ENCODE measurements around the gene LRRC3. TPM values are rescaled to one million over a fixed set of nuclear protein-coding genes. Genes with fewer than 3 reads are reported as not detected.
A peak's percentile ranks its signal among the peaks of the same experiment; 100 is the strongest.

LRRC3 gene
- total and polyA plus RNA-seq, 4 donors = 0.63 to 5.3 (median 1.5) TPM

DNA sequence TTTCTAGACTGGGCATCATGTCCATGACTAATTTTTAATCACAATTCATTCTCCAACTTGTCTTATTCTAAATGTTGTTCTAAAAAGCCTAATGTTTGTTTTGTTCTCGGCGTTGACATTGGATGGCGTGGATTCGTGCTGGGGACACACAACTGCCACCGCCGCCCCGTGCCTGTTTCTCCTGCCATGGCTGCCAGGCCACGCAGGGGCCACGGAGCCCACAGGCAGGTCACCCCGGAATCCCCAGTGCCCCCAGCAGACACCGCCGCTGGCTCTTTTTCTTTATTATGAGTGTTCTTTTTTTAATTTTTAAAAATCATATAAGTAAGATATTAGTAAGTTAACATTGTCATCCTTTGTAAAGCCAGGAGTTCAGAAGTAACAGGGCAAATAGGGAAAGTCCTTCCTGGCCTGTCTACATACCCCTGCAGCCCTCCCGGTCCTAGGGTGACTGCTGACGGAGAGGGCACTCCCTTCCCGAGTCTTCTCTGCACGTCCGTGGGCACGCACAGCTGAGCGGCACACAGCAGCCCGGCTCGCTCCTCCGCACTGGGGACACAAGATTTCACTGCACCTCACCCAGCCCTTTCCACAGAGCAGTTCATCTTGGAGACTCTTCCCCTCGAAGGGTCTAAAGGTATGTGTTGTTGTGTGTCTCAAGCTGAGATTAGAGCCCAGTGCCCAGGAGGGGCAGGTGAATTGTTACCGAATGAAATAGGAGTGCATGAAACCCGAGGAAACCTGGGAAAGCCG is 52.5 kb downstream of the LRRC3 start:
- no peak for DNase-seq

DNA sequence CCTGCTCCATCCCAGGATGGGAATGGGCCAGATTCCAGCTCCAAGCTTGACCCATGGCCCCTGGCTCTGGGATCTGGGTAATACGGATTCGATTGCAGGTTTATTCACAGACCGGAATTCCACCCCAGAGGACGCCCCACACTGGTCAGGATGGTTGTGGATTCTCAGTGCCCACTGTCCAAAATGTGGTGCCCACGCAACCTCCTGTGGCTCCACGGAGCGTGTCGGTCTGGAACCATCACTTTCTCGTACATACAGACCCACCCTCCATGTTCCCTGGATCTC is 53.1 kb downstream of the LRRC3 start:
- H3K36me3 ChIP-seq (ENCODE audit: control insufficient read depth in 1 of 2, insufficient read depth in 2 of 2, low read length in 1 of 2) = no peaks in the 10 kb centered on the region
- H3K27ac ChIP-seq (ENCODE audit: low read depth in 1 of 2, low read length in 2 of 2) = no peak overlapping the region
- DNase-seq (no peak), ATAC-seq (ENCODE audit: low FRiP score) (no peak)
- H3K4me1 ChIP-seq (ENCODE audit: control insufficient read depth in 1 of 2, insufficient read depth in 2 of 2, low read length in 2 of 2) = no peaks in the 10 kb centered on the region
- no peak overlapping the region for H3K4me3 ChIP-seq (ENCODE audit: low read length in 2 of 2)
- no peaks in the 10 kb centered on the region for H3K9me3 ChIP-seq (ENCODE audit: control insufficient read depth, low read length)
- WGBS, 2 donors = 85 to 92% methylated on average over 9 of the region's 9 CpGs
- intact Hi-C loops (cut with DNase I) = no loop called here
- no peaks in the 10 kb centered on the region for H3K27me3 ChIP-seq (ENCODE audit: control insufficient read depth in 1 of 2, insufficient read depth in 2 of 2, low read length in 1 of 2)

More for the DNA sequence above, 52.5 kb downstream of the LRRC3 start:
- H3K4me1 ChIP-seq (ENCODE audit: control insufficient read depth in 1 of 2, insufficient read depth in 2 of 2, low read length in 2 of 2) = no peaks in the 10 kb centered on the region
- no peak overlapping the region for H3K27ac ChIP-seq (ENCODE audit: low read depth in 1 of 2, low read length in 2 of 2)
- intact Hi-C loops (cut with DNase I) = no loop called here
- H3K36me3 ChIP-seq (ENCODE audit: control insufficient read depth in 1 of 2, insufficient read depth in 2 of 2, low read length in 1 of 2) = no peaks in the 10 kb centered on the region
- H3K27me3 ChIP-seq (ENCODE audit: control insufficient read depth in 1 of 2, insufficient read depth in 2 of 2, low read length in 1 of 2) = no peaks in the 10 kb centered on the region
- H3K9me3 ChIP-seq (ENCODE audit: control insufficient read depth, low read length) = no peaks in the 10 kb centered on the region
- 70 to 79% methylated on average over 26 of the region's 26 CpGs for whole genome bisulfite sequencing, 2 donors
- no peak for ATAC-seq (ENCODE audit: low FRiP score)
- H3K4me3 ChIP-seq (ENCODE audit: low read length in 2 of 2) = no peak overlapping the region

- H3K4me3 ChIP-seq (ENCODE audit: low read length in 2 of 2) = no peak overlapping the region
- 87 to 88% methylated on average over 30 of the region's 30 CpGs for WGBS, 2 donors
- H3K27ac ChIP-seq (ENCODE audit: low read depth in 1 of 2, low read length in 2 of 2) = no peak overlapping the region
- no peaks in the 10 kb centered on the region for H3K4me1 ChIP-seq (ENCODE audit: control insufficient read depth in 1 of 2, insufficient read depth in 2 of 2, low read length in 2 of 2)
- intact Hi-C loops (cut with DNase I) = no loop called here
- H3K36me3 ChIP-seq (ENCODE audit: control insufficient read depth in 1 of 2, insufficient read depth in 2 of 2, low read length in 1 of 2) = no peaks in the 10 kb centered on the region
- H3K27me3 ChIP-seq (ENCODE audit: control insufficient read depth in 1 of 2, insufficient read depth in 2 of 2, low read length in 1 of 2) = no peaks in the 10 kb centered on the region
- no peaks in the 10 kb centered on the region for H3K9me3 ChIP-seq (ENCODE audit: control insufficient read depth, low read length)
- ATAC-seq (ENCODE audit: low FRiP score) (no peak), DNase-seq (peak in 1 of 2 donors; percentile 30)
These were observed 53.6 kb downstream of the LRRC3 start for GRCh38 chr21:44508711-44509445.

GRCh38 chr21:44509539-44509938 is 54.2 kb downstream of the LRRC3 start:
- DNase-seq (peak in 1 of 2 donors; percentile 47), ATAC-seq (ENCODE audit: low FRiP score) (no peak)
- no peaks in the 10 kb centered on the region for H3K27me3 ChIP-seq (ENCODE audit: control insufficient read depth in 1 of 2, insufficient read depth in 2 of 2, low read length in 1 of 2)
- no peaks in the 10 kb centered on the region for H3K4me1 ChIP-seq (ENCODE audit: control insufficient read depth in 1 of 2, insufficient read depth in 2 of 2, low read length in 2 of 2)
- no peak overlapping the region for H3K4me3 ChIP-seq (ENCODE audit: low read length in 2 of 2)
- intact Hi-C loops (cut with DNase I) = no loop called here
- H3K27ac ChIP-seq (ENCODE audit: low read depth in 1 of 2, low read length in 2 of 2) = no peak overlapping the region
- 28 to 33% methylated on average over 7 to 12 of the region's 12 CpGs for WGBS, 2 donors
- no peaks in the 10 kb centered on the region for H3K36me3 ChIP-seq (ENCODE audit: control insufficient read depth in 1 of 2, insufficient read depth in 2 of 2, low read length in 1 of 2)
- no peaks in the 10 kb centered on the region for H3K9me3 ChIP-seq (ENCODE audit: control insufficient read depth, low read length)

DNA sequence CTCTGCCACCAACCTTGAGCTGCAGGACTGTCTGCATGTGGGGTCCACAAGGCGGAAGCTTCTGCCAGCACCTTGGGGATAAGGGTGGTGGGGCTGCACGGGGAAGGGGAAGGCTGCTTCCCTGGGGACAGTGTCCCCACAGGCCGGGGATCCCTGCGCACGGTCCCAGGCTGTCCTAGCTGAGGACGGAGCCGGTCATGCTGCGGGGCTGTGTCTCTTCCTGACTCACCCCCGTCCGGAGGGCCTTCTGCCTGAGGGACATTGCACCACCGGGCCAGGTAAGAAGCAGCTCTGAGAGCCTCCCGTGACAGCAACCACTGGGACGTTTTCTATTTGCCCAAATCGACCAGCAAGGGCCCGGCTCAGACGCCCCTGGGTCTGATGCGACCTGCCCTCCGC is 54.8 kb downstream of the LRRC3 start:
- 54 to 58% methylated on average over 18 of the region's 18 CpGs for WGBS, 2 donors
- Histone ChIP-seq H3K4me1 (ENCODE audit: control insufficient read depth in 1 of 2, insufficient read depth in 2 of 2, low read length in 2 of 2) (no peaks in the 10 kb centered on the region), H3K4me3 (ENCODE audit: low read length in 2 of 2) (no peak overlapping the region), H3K9me3 (ENCODE audit: control insufficient read depth, low read length) (no peaks in the 10 kb centered on the region), H3K36me3 (ENCODE audit: control insufficient read depth in 1 of 2, insufficient read depth in 2 of 2, low read length in 1 of 2) (no peaks in the 10 kb centered on the region), H3K27ac (ENCODE audit: low read depth in 1 of 2, low read length in 2 of 2) (no peak overlapping the region), H3K27me3 (ENCODE audit: control insufficient read depth in 1 of 2, insufficient read depth in 2 of 2, low read length in 1 of 2) (no peaks in the 10 kb centered on the region)
- intact Hi-C loops (cut with DNase I) = loop anchor here in 1 of 2 donors (10.0 kb wide), 1 partner anchor 285 kb away; no protein-coding TSS in a partner anchor
- DNase-seq = peak in 1 of 2 donors; percentile 35
- no peak for ATAC-seq (ENCODE audit: low FRiP score)

GRCh38 chr21:44510508-44511218 is 55.4 kb downstream of the LRRC3 start:
- H3K27me3 ChIP-seq (ENCODE audit: control insufficient read depth in 1 of 2, insufficient read depth in 2 of 2, low read length in 1 of 2) = no peaks in the 10 kb centered on the region
- H3K4me3 ChIP-seq (ENCODE audit: low read length in 2 of 2) = no peak overlapping the region
- DNase-seq (peak; percentile 72 to 84), ATAC-seq (ENCODE audit: low FRiP score) (no peak)
- intact Hi-C loops (cut with DNase I) = loop anchor here in 1 of 2 donors (10.0 kb wide), 1 partner anchor 284 kb away; no protein-coding TSS in a partner anchor
- H3K27ac ChIP-seq (ENCODE audit: low read depth in 1 of 2, low read length in 2 of 2) = no peak overlapping the region
- H3K9me3 ChIP-seq (ENCODE audit: control insufficient read depth, low read length) = no peaks in the 10 kb centered on the region
- H3K4me1 ChIP-seq (ENCODE audit: control insufficient read depth in 1 of 2, insufficient read depth in 2 of 2, low read length in 2 of 2) = no peaks in the 10 kb centered on the region
- WGBS, 2 donors = 16 to 22% methylated on average over 36 of the region's 36 CpGs
- H3K36me3 ChIP-seq (ENCODE audit: control insufficient read depth in 1 of 2, insufficient read depth in 2 of 2, low read length in 1 of 2) = no peaks in the 10 kb centered on the region

DNA sequence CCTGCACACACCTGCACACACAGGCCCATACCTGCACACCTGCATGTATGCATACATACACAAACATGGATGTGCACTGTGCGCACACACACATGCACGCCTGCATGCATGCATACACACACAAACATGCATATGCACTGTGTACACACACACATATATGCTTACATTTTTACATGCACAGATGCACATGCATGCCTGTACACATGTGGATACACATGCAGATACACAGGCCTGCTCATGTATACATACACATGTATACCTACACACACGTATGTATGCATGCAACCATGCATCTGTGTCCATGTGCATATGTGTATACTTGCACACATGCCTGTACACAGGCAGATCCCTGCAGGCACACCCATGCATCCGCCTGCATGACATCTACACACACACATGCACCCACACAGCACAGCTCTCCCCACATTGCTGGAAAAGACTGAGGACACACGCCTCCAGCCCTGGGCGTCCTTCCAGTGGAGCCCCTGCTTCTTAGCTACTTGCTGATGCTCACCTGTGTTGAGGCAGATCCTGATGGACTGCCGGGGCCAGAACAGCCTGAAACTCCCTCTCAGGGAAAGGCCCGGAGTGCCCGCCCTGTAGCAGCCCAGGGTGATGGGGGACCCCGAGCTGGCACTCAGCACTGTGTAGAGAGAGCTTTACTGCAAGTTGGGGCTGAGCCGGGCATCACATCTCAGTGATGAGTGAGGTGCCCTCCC is 56.1 kb downstream of the LRRC3 start:
- Histone ChIP-seq H3K4me1 (ENCODE audit: control insufficient read depth in 1 of 2, insufficient read depth in 2 of 2, low read length in 2 of 2) (no peaks in the 10 kb centered on the region), H3K4me3 (ENCODE audit: low read length in 2 of 2) (no peak overlapping the region), H3K27ac (ENCODE audit: low read depth in 1 of 2, low read length in 2 of 2) (no peak overlapping the region), H3K9me3 (ENCODE audit: control insufficient read depth, low read length) (no peaks in the 10 kb centered on the region), H3K27me3 (ENCODE audit: control insufficient read depth in 1 of 2, insufficient read depth in 2 of 2, low read length in 1 of 2) (no peaks in the 10 kb centered on the region), H3K36me3 (ENCODE audit: control insufficient read depth in 1 of 2, insufficient read depth in 2 of 2, low read length in 1 of 2) (no peaks in the 10 kb centered on the region)
- DNase-seq = no peak
- ATAC-seq (ENCODE audit: low FRiP score) = no peak
- WGBS, 2 donors = 89 to 92% methylated on average over 11 of the region's 11 CpGs
- intact Hi-C loops (cut with DNase I) = loop anchor here in 1 of 2 donors (10.0 kb wide), 1 partner anchor 283 kb away; no protein-coding TSS in a partner anchor

Data from aorta (tissue), 5 donors.